Lower leg skin (tissue), 4 donors: ENCODE measurements around the gene RANBP3. TPM values are rescaled to one million over a fixed set of nuclear protein-coding genes. Genes with fewer than 3 reads are reported as not detected.

Experiments
- DNase-seq, 2 donors: peaks; one replicate each; pipeline ENCODE4 v3.0.0-alpha.2; 2019; ENCODE audit warnings: low spot score in 2 of 2
- H3K4me3 ChIP-seq: fragments of 200-600 bp; sonication (generic); 2 replicates; pipeline ENCODE4 v1.5.1; 2017; ENCODE audit warnings: mild to moderate bottlenecking, low read depth; ENCODE audit not compliant: poor library complexity, severe bottlenecking
- CTCF ChIP-seq, 3 donors: fragments of 450-650 bp; IDR thresholded peaks; one replicate each; pipeline ENCODE4 v1.5.1; 2016; ENCODE audit warnings: antibody characterized with exemption in 3 of 3, mild to moderate bottlenecking in 3 of 3, moderate library complexity in 2 of 3
- POLR2A ChIP-seq, 2 donors: fragments of 450-650 bp; IDR thresholded peaks; one replicate each; pipeline ENCODE4 v1.6.1; 2016 to 2017; ENCODE audit warnings: antibody characterized with exemption in 2 of 2, mild to moderate bottlenecking in 1 of 2, moderate library complexity in 1 of 2
- WGBS, 2 donors: methylation state at CpG; one replicate each; pipeline ENCODE4 v1.1.5; 2018; 5-methylcytosine and 5-hydroxymethylcytosine counted together
- intact Hi-C: fragments of 100-400 bp; cut with DNase I; formaldehyde crosslinking; loops from one replicate; pipeline ENCODE4 v1.15.0; 2023; ENCODE audit warnings: low total_unique reads
- total RNA-seq, 4 donors: library from RNA; depleted of rRNA; stranded (reverse); fragments of >200 nt; gene quantifications; one replicate each; pipeline ENCODE4 v1.1.0, GENCODE V29; 2016

The RANBP3 gene
- total RNA-seq, 4 donors from 2014 or later = 57.2 to 116 (median 72.0) TPM

GRCh38 chr19:5996623-5997320 is 18.8 kb upstream of the RANBP3 start:
- intact Hi-C loops = no loop called here
- no peak for TF ChIP-seq POLR2A (IDR thresholded peaks at IDR 0.05)
- no peak for TF ChIP-seq CTCF (IDR thresholded peaks at IDR 0.05)
- WGBS, 2 donors = 94 to 95% methylated on average over 35 to 37 of the region's 37 CpGs
- no peak overlapping the region for H3K4me3 ChIP-seq
- no peak for DNase-seq

- intact Hi-C loops = no loop called here
- WGBS, 2 donors = 91 to 92% methylated on average over 26 of the region's 26 CpGs
- no peak overlapping the region for H3K4me3 ChIP-seq
- no peak for TF ChIP-seq CTCF (IDR thresholded peaks at IDR 0.05)
- no peak for TF ChIP-seq POLR2A (IDR thresholded peaks at IDR 0.05)
- DNase-seq = no peak
These were observed 18.2 kb upstream of the RANBP3 start for GRCh38 chr19:5996102-5996501.

GRCh38 chr19:5995606-5996005 is 17.7 kb upstream of the RANBP3 start:
- no peak for TF ChIP-seq CTCF (IDR thresholded peaks at IDR 0.05)
- no peak for TF ChIP-seq POLR2A (IDR thresholded peaks at IDR 0.05)

GRCh38 chr19:5994405-5995165 is 16.6 kb upstream of the RANBP3 start:
- no peak overlapping the region for H3K4me3 ChIP-seq
- no peak for DNase-seq
- no peak for TF ChIP-seq CTCF (IDR thresholded peaks at IDR 0.05)
- intact Hi-C loops = no loop called here
- WGBS, 2 donors = 82 to 92% methylated on average over 14 to 28 of the region's 29 CpGs

More at GRCh38 chr19:5995606-5996005, 17.7 kb upstream of the RANBP3 start:
- WGBS, 2 donors = 92 to 94% methylated on average over 15 to 16 of the region's 16 CpGs
- intact Hi-C loops = no loop called here
- no peak overlapping the region for H3K4me3 ChIP-seq
- DNase-seq = no peak

GRCh38 chr19:5993648-5994358 is 15.9 kb upstream of the RANBP3 start:
- WGBS, 2 donors = 54 to 61% methylated on average over 30 of the region's 30 CpGs
- TF ChIP-seq POLR2A (IDR thresholded peaks at IDR 0.05) = no peak
- TF ChIP-seq CTCF (IDR thresholded peaks at IDR 0.05) = no peak
- intact Hi-C loops = no loop called here
- H3K4me3 ChIP-seq = no peak overlapping the region
- peak in 1 of 2 donors; percentile 21 for DNase-seq
